ENCODE measurements around the gene CCL28. TPM values are rescaled to one million over a fixed set of nuclear protein-coding genes. Genes with fewer than 3 reads are reported as not detected.

Gene CCL28
- total RNA-seq, 1 experiment from 2014 or later = 8.6 TPM

DNA sequence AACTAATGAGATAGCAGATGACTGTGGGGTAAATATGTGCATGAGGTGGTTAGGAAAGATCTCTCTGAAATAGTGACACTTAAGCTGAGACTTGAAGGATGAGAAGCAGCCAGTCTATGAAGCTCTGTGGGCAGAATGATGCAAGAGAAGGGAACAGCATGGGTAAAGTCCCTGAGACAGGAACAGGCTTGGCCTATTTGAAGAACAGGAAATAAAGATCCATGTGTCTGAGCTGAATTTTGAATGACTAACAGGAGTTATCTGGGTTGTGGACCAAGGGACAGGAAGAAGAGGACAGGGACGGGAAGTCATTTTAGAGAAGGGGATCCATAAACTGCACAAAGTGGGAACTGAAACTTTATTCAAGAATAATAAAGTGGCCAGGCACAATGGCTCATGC, 73.3 kb downstream of the CCL28 start:
- DNase-seq = no peak
- H3K4me3 Mint-ChIP-seq (ENCODE audit: unreplicated experiment) = no peak overlapping the region
- H3K27me3 Mint-ChIP-seq (ENCODE audit: insufficient read depth, unreplicated experiment) = no peaks in the 10 kb centered on the region
- peaks cover 6% of the 10 kb centered on the region for H3K36me3 Mint-ChIP-seq (ENCODE audit: insufficient read depth, unreplicated experiment)
- no peak overlapping the region for H3K27ac Mint-ChIP-seq (ENCODE audit: unreplicated experiment)
- ChIA-PET POLR2A (no interaction called here), CTCF (no interaction called here)
- Histone ChIP-seq H3K27me3 (replicated peaks; ENCODE audit: control insufficient read depth, insufficient read depth, low read length) (no peaks in the 10 kb centered on the region), H3K4me1 (no peaks in the 10 kb centered on the region), H3K9me3 (peaks cover 12% of the 10 kb centered on the region), H3K36me3 (ENCODE audit: control insufficient read depth, insufficient read depth, low read length) (no peaks in the 10 kb centered on the region), H3K4me3 (ENCODE audit: low read depth, low read length) (no peak overlapping the region)
- no peaks in the 10 kb centered on the region for H3K4me1 Mint-ChIP-seq (ENCODE audit: low read depth, unreplicated experiment)
- intact Hi-C loops (cut with micrococcal nuclease; ENCODE audit: unreplicated experiment) = no loop called here
- BruUV-seq (replicated peaks) = no TSS peak
- TF ChIP-seq, protein P1, sequence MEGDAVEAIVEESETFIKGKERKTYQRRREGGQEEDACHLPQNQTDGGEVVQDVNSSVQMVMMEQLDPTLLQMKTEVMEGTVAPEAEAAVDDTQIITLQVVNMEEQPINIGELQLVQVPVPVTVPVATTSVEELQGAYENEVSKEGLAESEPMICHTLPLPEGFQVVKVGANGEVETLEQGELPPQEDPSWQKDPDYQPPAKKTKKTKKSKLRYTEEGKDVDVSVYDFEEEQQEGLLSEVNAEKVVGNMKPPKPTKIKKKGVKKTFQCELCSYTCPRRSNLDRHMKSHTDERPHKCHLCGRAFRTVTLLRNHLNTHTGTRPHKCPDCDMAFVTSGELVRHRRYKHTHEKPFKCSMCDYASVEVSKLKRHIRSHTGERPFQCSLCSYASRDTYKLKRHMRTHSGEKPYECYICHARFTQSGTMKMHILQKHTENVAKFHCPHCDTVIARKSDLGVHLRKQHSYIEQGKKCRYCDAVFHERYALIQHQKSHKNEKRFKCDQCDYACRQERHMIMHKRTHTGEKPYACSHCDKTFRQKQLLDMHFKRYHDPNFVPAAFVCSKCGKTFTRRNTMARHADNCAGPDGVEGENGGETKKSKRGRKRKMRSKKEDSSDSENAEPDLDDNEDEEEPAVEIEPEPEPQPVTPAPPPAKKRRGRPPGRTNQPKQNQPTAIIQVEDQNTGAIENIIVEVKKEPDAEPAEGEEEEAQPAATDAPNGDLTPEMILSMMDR (IDR thresholded peaks at IDR 0.05; ENCODE audit: insufficient read depth in 1 of 2, low read depth in 1 of 2, low read length in 1 of 2, severe bottlenecking in 1 of 2, unreplicated experiment in 1 of 2) = no peak
- peaks cover 44% of the 10 kb centered on the region for H3K9me3 Mint-ChIP-seq (ENCODE audit: unreplicated experiment)

DNA sequence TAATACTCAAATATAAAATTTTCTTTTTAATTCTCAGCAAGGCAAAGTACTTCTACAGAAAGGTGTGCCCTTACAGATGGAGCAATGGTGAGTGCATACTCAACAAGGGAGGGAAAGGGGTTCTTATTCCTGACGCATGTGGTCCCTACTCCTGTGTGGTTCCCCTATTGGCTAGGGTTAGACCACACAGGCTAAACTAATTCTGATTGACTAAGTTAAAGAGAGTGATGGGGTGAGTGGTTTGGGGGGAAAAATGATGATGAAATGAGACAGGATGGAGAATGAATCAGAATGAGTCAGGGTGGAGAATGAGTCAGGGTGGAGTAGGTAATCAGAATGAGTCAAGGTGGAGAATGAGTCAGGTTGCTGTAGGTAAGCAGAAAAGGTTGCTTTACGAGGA, 76.0 kb downstream of the CCL28 start:
- BruUV-seq (replicated peaks) = no TSS peak
- CTCF ChIA-PET = no interaction called here

DNA sequence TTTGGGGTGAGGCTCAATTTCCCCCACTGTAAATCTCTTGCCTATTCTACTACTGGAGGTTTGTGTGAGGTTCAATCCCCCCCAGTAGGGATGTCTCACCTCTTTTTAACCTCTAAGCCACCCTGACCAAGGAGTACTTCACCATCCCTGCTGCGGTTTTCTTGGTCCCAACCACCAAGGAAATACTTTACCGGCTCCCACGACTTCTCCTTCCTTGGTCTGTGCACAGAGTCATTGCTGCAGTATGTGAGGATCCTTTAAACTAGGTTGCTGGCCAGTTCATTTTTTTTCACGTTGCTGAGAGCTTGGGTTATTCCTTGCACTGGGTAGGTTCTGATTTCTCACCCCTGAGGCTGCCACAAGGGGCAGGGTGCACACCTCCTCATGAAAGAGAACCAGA, 76.5 kb downstream of the CCL28 start:
- no peak overlapping the region for H3K4me3 Mint-ChIP-seq (ENCODE audit: unreplicated experiment)
- BruUV-seq (replicated peaks) = no TSS peak
- no peak overlapping the region for H3K27ac Mint-ChIP-seq (ENCODE audit: unreplicated experiment)
- peaks cover 45% of the 10 kb centered on the region for H3K9me3 Mint-ChIP-seq (ENCODE audit: unreplicated experiment)
- CTCF ChIA-PET = no interaction called here
- no peaks in the 10 kb centered on the region for H3K27me3 ChIP-seq (replicated peaks; ENCODE audit: control insufficient read depth, insufficient read depth, low read length)
- no peaks in the 10 kb centered on the region for H3K27me3 Mint-ChIP-seq (ENCODE audit: insufficient read depth, unreplicated experiment)
- no peak overlapping the region for H3K4me3 ChIP-seq (ENCODE audit: low read depth, low read length)
- POLR2A ChIA-PET = no interaction called here
- H3K4me1 Mint-ChIP-seq (ENCODE audit: low read depth, unreplicated experiment) = peaks cover 9% of the 10 kb centered on the region
- no peak for DNase-seq
- intact Hi-C loops (cut with micrococcal nuclease; ENCODE audit: unreplicated experiment) = no loop called here
- TF ChIP-seq, protein P1 (IDR thresholded peaks at IDR 0.05; ENCODE audit: insufficient read depth in 1 of 2, low read depth in 1 of 2, low read length in 1 of 2, severe bottlenecking in 1 of 2, unreplicated experiment in 1 of 2) = no peak
- no peaks in the 10 kb centered on the region for H3K36me3 ChIP-seq (ENCODE audit: control insufficient read depth, insufficient read depth, low read length)
- peaks cover 12% of the 10 kb centered on the region; the same call in 1 of the 2 replicates for H3K9me3 ChIP-seq
- no peaks in the 10 kb centered on the region for H3K4me1 ChIP-seq
- no peaks in the 10 kb centered on the region for H3K36me3 Mint-ChIP-seq (ENCODE audit: insufficient read depth, unreplicated experiment)

More for the DNA sequence above, 76.0 kb downstream of the CCL28 start:
- TF ChIP-seq, protein P1 (IDR thresholded peaks at IDR 0.05; ENCODE audit: insufficient read depth in 1 of 2, low read depth in 1 of 2, low read length in 1 of 2, severe bottlenecking in 1 of 2, unreplicated experiment in 1 of 2) = no peak
- H3K27ac Mint-ChIP-seq (ENCODE audit: unreplicated experiment) = no peak overlapping the region
- peaks cover 45% of the 10 kb centered on the region for H3K9me3 Mint-ChIP-seq (ENCODE audit: unreplicated experiment)
- intact Hi-C loops (cut with micrococcal nuclease; ENCODE audit: unreplicated experiment) = no loop called here
- H3K36me3 Mint-ChIP-seq (ENCODE audit: insufficient read depth, unreplicated experiment) = no peaks in the 10 kb centered on the region
- no peak for DNase-seq
- Histone ChIP-seq H3K4me1 (no peaks in the 10 kb centered on the region), H3K4me3 (ENCODE audit: low read depth, low read length) (no peak overlapping the region), H3K27me3 (replicated peaks; ENCODE audit: control insufficient read depth, insufficient read depth, low read length) (no peaks in the 10 kb centered on the region), H3K36me3 (ENCODE audit: control insufficient read depth, insufficient read depth, low read length) (no peaks in the 10 kb centered on the region), H3K9me3 (peaks cover 12% of the 10 kb centered on the region)
- no peak overlapping the region for H3K4me3 Mint-ChIP-seq (ENCODE audit: unreplicated experiment)
- peaks cover 9% of the 10 kb centered on the region for H3K4me1 Mint-ChIP-seq (ENCODE audit: low read depth, unreplicated experiment)
- H3K27me3 Mint-ChIP-seq (ENCODE audit: insufficient read depth, unreplicated experiment) = no peaks in the 10 kb centered on the region
- POLR2A ChIA-PET = no interaction called here

Measured in Caco-2 (cell line).